ENCODE data around the gene AGA.

- TF ChIP-seq ZNF580 (CRISPR knock-in tag; IDR thresholded peaks at IDR 0.05; ENCODE audit: borderline replicate concordance, low read depth) (no peak), ZNF549 (CRISPR knock-in tag; IDR thresholded peaks at IDR 0.05) (no peak), ESRRA (CRISPR knock-in tag; IDR thresholded peaks at IDR 0.05; ENCODE audit: low read depth) (no peak), ZNF776 (CRISPR knock-in tag; IDR thresholded peaks at IDR 0.05) (no peak), ZBTB33 (CRISPR knock-in tag; IDR thresholded peaks at IDR 0.05) (no peak), ZBTB40 (IDR thresholded peaks at IDR 0.05) (no peak), ZBTB40 (CRISPR knock-in tag; IDR thresholded peaks at IDR 0.05) (no peak), ZNF672 (CRISPR knock-in tag; IDR thresholded peaks at IDR 0.05) (no peak), FOXA1 (IDR thresholded peaks at IDR 0.05) (no peak), FOXA1 (CRISPR knock-in tag; IDR thresholded peaks at IDR 0.05) (no peak), CREB3 (CRISPR knock-in tag; IDR thresholded peaks at IDR 0.05) (no peak), POLR2AphosphoS2 (IDR thresholded peaks at IDR 0.05; ENCODE audit: low read depth, low read length) (no peak), ZSCAN29 (CRISPR knock-in tag; conservative IDR thresholded peaks at IDR 0.05) (no peak), JUN (CRISPR knock-in tag; IDR thresholded peaks at IDR 0.05) (no peak), MXI1 (IDR thresholded peaks at IDR 0.05; ENCODE audit: borderline replicate concordance, low read depth, low read length) (no peak)
Measured at GRCh38 chr4:177473991-177474390, 31.8 kb upstream of the AGA start.

All from HepG2 (cell line).